A549 (cell line): Measurements from ENCODE around the gene SLC28A1.

Source experiments
- CHD4 ChIP-seq: fragments of 200-600 bp; sonication (generic); IDR thresholded peaks from 2 replicates; pipeline ENCODE4 v1.6.1; 2016; ENCODE audit warnings: antibody characterized with exemption, mild to moderate bottlenecking, borderline replicate concordance
- CTCF ChIP-seq: fragments of >200 bp; sonication (Bioruptor Twin); formaldehyde crosslinking; IDR thresholded peaks from 3 replicates; pipeline ENCODE4 v1.5.1; 2016
- ELK1 ChIP-seq: fragments of 150-350 bp; IDR thresholded peaks from 2 replicates; pipeline ENCODE4 v1.6.1; 2014; ENCODE audit warnings: low read depth, mild to moderate bottlenecking, low read length
- EP300 ChIP-seq, 2 experiments: fragments of >200 bp; sonication (Bioruptor Twin); formaldehyde crosslinking; IDR thresholded peaks; 2 replicates in 1 of 2; 3 replicates in 1 of 2; pipeline ENCODE4 v1.6.1; 2016 to 2017
- HDAC2 ChIP-seq: fragments of 200-600 bp; sonication (generic); IDR thresholded peaks from 2 replicates; pipeline ENCODE4 v1.6.1; 2016
- KDM1A ChIP-seq: fragments of 200-600 bp; sonication (generic); IDR thresholded peaks from 2 replicates; pipeline ENCODE4 v1.6.1; 2016; ENCODE audit warnings: low read depth, mild to moderate bottlenecking
- POLR2A ChIP-seq: IDR thresholded peaks from 2 replicates; pipeline ENCODE4 v1.6.1; 2012; ENCODE audit warnings: mild to moderate bottlenecking, low read length
- RAD21 ChIP-seq, 2 experiments: fragments of >200 bp in 1 of 2; sonication (Bioruptor Twin) in 1 of 2; formaldehyde crosslinking in 1 of 2; IDR thresholded peaks in 1 of 2; conservative IDR thresholded peaks in 1 of 2; 2 replicates in 1 of 2; 3 replicates in 1 of 2; pipeline ENCODE4 v1.6.1; 2012 to 2018; ENCODE audit warnings: inconsistent platforms in 1 of 2
- RCOR1 ChIP-seq: fragments of 150-350 bp; IDR thresholded peaks from 2 replicates; pipeline ENCODE4 v1.6.1; 2014; ENCODE audit warnings: antibody characterized with exemption, low read length, low read depth
- TF ChIP-seq, protein P1 (sequence below): fragments of 450-650 bp; IDR thresholded peaks from 2 replicates; pipeline ENCODE4 v1.6.1; 2014; ENCODE audit warnings: antibody characterized with exemption
- TF ChIP-seq, protein P2 (sequence below): IDR thresholded peaks from 2 replicates; pipeline ENCODE4 v1.6.1; 2012

GRCh38 chr15:84886211-84886983, 1.9 kb downstream of the SLC28A1 start:
- TF ChIP-seq EP300 (IDR thresholded peaks at IDR 0.05) = no peak
- no peak for TF ChIP-seq CTCF
- no peak for TF ChIP-seq RCOR1
- no peak for TF ChIP-seq KDM1A
- no peak for TF ChIP-seq RAD21 (conservative IDR thresholded peaks at IDR 0.05 in 1 of 2, IDR thresholded peaks at IDR 0.05 in 1 of 2)
- TF ChIP-seq CHD4 = no peak
- no peak for TF ChIP-seq POLR2A
- TF ChIP-seq ELK1 = no peak
- TF ChIP-seq, protein P1, sequence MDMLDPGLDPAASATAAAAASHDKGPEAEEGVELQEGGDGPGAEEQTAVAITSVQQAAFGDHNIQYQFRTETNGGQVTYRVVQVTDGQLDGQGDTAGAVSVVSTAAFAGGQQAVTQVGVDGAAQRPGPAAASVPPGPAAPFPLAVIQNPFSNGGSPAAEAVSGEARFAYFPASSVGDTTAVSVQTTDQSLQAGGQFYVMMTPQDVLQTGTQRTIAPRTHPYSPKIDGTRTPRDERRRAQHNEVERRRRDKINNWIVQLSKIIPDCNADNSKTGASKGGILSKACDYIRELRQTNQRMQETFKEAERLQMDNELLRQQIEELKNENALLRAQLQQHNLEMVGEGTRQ = no peak
- TF ChIP-seq, protein P2, sequence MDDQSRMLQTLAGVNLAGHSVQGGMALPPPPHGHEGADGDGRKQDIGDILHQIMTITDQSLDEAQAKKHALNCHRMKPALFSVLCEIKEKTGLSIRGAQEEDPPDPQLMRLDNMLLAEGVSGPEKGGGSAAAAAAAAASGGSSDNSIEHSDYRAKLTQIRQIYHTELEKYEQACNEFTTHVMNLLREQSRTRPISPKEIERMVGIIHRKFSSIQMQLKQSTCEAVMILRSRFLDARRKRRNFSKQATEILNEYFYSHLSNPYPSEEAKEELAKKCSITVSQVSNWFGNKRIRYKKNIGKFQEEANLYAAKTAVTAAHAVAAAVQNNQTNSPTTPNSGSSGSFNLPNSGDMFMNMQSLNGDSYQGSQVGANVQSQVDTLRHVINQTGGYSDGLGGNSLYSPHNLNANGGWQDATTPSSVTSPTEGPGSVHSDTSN = no peak
- no peak for TF ChIP-seq HDAC2
